ENCODE results near the gene MAML3.
A peak's percentile ranks its signal among the peaks of the same experiment; 100 is the strongest.

MAML3 gene

GRCh38 chr4:140156529-140157171, 2.7 kb upstream of the MAML3 start:
- DNase-seq (ENCODE audit: insufficient read length, low spot score) (no peak), FAIRE-seq (no peak)
- TF ChIP-seq CTCF (IDR thresholded peaks at IDR 0.05; ENCODE audit: insufficient read depth, missing control alignments), result no peak

GRCh38 chr4:140154572-140154891, 548 bp upstream of the MAML3 start:
- TF ChIP-seq CTCF (IDR thresholded peaks at IDR 0.05; ENCODE audit: insufficient read depth, missing control alignments), result no peak
- DNase-seq (ENCODE audit: insufficient read length, low spot score) (no peak), FAIRE-seq (peak; percentile 74)

GRCh38 chr4:140153419-140153717, 616 bp downstream of the MAML3 start:
- no peak for FAIRE-seq
- no peak for DNase-seq (ENCODE audit: insufficient read length, low spot score)
- no peak for TF ChIP-seq CTCF (IDR thresholded peaks at IDR 0.05; ENCODE audit: insufficient read depth, missing control alignments)

- FAIRE-seq (no peak), DNase-seq (ENCODE audit: insufficient read length, low spot score) (no peak)
- TF ChIP-seq CTCF (IDR thresholded peaks at IDR 0.05; ENCODE audit: insufficient read depth, missing control alignments), result no peak
Observed at GRCh38 chr4:140152751-140153418, 1.1 kb downstream of the MAML3 start.

DNA sequence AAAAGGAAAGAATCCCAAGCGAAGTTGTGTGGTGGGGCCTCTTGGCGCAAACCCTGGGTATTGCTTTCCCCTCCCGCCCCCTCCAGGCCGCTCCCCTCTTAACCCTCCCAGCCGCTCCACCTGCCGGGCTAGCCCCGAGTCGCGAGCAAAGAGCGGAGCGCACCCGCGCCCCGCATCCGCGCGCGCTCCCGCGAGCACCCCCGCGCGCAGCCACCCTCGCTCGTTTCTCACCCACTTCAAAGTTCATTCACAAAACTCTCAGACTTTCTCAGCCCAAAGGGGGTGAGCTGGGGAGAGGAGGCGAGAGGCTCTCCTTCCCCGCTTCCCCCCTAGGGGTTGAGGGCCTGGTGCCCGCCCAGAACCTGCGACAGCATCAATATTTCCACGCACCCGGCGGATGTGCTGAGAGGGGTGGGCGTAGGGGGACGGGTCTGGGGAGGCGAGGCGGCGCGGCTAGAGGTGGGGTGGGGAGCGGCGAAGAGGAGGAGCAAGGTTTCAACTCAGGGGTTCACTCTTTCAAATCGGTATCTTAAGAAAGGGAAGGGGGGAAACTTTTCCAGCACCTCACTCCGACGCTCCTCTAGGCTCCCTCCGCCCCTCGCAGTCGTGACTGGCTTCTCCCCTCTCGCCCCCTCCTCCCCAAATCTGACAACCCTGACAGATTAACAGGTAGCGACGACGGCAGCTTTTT, 1.8 kb downstream of the MAML3 start:
- DNase-seq (ENCODE audit: insufficient read length, low spot score) (no peak), FAIRE-seq (no peak)
- TF ChIP-seq CTCF (IDR thresholded peaks at IDR 0.05; ENCODE audit: insufficient read depth, missing control alignments), result no peak

DNA sequence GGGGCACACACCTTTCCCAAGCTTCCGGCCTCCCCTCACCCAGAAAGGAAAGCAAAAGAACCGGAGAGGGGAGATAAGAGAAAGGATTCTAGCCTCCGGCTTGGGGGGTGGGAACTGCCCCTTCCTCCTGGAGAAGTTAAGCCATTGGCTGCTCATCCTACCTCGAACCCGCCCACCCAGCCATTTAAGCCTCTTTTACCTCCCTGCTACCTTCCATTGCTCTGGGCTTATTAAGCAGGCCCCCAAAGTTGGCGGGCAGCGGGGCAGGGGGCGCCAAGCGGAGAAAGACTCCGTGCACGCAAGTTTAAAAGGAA, 2.3 kb downstream of the MAML3 start:
- TF ChIP-seq CTCF (IDR thresholded peaks at IDR 0.05; ENCODE audit: insufficient read depth, missing control alignments), result no peak
- FAIRE-seq (peak; percentile 16), DNase-seq (ENCODE audit: insufficient read length, low spot score) (peak; percentile 52)
